Measurements from ENCODE around the gene HSD17B8. TPM values are rescaled to one million over a fixed set of nuclear protein-coding genes. Genes with fewer than 3 reads are reported as not detected.

HSD17B8 gene
- total RNA-seq: 13.4 TPM

- peak; percentile 90 for DNase-seq
Measured at GRCh38 chr6:33204415-33205190, at the start of gene HSD17B8. Gene HSD17B8, plus strand, starts transcription at chr6:33204655. Its CDS starts 14 bp downstream, at chr6:33204669.

GRCh38 chr6:33156561-33156960, 47.9 kb upstream of the HSD17B8 start:
- DNase-seq: no peak

- DNase-seq: no peak
Measured at GRCh38 chr6:33156964-33157363, 47.5 kb upstream of the HSD17B8 start.

DNA sequence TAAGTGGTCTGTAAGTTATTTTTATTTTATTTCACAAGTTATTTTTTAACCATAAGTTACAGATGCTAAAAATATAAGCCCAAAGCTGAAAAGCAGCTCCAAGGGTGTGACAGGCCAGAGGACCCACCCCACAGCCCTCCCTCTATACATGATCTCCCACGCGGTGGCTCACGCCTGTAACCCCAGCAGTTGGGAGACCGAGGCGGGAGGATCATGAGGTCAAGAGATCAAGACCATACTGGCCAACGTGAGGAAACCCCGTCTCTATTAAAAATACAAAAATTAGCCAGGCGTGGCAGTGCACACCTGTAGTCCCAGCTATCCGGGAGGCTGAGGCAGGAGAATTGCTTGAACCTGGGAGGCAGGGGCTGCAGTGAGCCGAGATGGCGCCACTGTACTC, 44.4 kb upstream of the HSD17B8 start:
- no peak for DNase-seq

- DNase-seq: no peak
Measured at GRCh38 chr6:33160728-33161344, 43.6 kb upstream of the HSD17B8 start.

GRCh38 chr6:33161354-33162331, 42.8 kb upstream of the HSD17B8 start:
- peak; percentile 45 for DNase-seq

GRCh38 chr6:33163540-33163939, 40.9 kb upstream of the HSD17B8 start:
- DNase-seq: no peak

DNA sequence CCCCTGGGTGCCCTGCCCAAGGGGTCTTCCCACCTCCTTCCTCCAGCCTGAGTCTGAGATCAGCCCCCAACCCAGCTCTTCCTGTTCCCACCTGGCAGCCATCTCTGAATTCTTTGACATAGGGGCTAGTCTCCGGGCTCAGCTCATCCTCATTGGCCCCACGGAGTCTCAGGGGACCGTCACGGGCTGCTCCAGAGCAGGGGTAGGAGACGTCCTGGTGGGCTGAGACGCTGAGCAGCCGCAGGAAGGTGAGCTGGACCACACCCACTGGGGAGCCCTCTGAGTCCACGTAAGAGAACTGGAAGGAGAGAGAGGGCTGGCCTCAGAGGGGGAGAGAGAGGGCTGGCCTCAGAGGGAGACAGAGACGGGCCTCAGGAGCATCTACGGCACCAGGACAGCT, 40.3 kb upstream of the HSD17B8 start:
- no peak for DNase-seq

DNA sequence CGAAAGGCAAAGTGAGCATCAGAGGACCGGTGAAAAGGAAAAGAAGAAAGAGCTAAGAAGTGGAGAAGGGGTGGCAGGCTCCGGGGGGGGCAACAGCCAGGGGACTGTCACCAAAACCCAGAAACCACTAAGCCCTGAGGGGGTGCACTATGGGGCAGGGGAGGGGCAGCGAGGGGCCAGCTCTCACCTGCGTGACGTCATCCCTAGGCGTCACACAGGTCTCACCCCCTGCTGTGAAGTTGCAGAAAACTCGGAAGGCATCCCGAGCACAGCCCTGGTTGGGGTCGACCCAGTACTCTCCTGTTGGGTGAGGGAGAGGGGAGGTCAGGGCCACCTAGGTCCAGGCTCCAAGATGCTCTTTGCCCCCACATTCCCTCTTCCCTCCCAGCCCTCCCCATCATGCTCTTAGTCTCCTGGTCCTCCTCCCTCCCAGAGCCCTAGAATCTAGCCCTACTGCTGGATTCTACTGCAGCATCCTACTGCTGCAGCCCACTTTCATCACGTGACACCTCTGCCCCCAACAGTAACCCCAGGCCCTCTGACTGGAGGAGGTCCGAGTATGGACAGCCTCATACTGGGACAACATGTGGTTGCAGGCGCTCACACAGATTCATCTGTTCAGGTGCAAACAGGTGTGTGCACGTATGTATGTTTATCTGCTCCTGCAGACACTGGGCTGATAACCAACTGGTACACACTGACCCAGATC, 39.6 kb upstream of the HSD17B8 start:
- DNase-seq: no peak

- DNase-seq: no peak
Measured at GRCh38 chr6:33165581-33166258, 38.7 kb upstream of the HSD17B8 start.

- DNase-seq: no peak
Measured at GRCh38 chr6:33166363-33166762, 38.1 kb upstream of the HSD17B8 start.

GRCh38 chr6:33166811-33167210, 37.6 kb upstream of the HSD17B8 start:
- DNase-seq: no peak

DNA sequence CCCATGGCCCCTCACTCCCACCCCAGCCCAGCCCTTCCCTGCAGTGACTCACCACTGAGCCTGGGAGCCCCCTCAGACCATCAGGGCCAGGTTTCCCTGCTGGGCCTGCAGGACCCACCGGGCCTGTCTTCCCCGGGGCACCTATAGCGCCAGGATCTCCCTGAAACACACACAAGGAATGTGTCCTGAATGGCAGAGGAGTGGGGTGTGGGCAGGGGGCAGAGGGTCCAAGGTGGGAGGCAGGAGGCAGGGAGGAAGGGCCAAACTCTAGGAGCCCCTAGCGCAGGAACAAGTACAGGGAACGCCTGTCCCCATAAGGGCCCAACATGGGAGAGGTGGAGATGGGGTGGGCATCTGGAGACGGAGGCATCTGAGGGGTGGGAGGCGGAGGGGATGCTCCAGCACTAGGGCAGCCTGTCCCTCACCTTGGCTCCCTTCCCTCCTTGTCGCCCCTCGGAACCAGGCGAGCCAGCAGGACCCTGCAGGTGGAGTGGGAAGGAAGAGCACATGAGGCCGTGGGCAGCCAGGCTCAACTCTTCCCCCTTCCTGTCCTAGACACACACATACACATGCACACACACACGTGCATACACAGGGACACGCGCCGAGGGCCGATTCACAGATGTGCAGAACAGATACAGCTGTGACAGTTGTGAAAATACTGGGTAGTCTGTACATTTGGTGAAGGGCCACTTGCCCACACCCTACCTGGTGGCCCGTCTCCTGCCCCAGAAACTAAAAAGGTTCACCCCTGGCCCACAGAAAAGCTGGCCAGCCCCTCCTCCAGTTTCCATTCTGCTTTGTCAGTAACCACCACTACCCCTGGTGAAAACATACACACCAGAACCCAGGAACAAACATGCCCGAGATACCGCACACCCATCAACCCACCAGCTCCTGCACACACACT, 36.8 kb upstream of the HSD17B8 start:
- DNase-seq: no peak

DNA sequence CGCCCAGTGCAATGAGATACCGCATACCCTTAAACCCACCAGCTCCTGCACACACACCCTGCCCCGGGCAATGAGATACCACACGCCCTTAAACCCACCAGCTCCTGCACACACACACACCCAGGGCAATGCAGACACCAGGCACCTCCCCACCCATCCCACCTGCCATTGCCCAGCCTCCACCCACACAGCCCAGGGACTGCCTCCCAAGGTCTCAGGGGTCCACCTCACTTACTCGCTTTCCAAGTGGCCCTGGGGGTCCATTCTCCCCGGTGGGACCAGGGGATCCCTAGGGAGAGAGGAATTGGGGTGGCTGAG, 36.2 kb upstream of the HSD17B8 start:
- DNase-seq: no peak

DNA sequence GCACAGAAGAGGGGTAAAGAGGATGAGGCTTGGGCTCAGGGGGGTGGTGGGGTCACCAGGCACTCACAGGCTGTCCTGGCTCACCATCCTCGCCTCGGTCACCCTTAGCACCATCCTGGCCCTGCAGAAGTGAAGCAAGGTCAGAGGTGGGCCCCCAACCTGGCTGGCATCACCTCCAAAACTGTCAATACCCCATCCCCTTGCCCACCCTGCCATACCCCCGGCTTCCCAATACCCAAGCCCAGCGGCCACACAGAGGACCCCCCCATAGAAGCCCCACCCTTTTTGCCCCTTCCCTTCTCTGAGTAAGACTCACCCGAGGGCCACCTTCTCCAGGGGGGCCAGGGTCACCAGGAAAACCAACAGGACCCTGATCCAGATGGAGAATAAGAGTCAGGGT, 35.8 kb upstream of the HSD17B8 start:
- DNase-seq: no peak

GRCh38 chr6:33169291-33170175, 34.9 kb upstream of the HSD17B8 start:
- DNase-seq: no peak

DNA sequence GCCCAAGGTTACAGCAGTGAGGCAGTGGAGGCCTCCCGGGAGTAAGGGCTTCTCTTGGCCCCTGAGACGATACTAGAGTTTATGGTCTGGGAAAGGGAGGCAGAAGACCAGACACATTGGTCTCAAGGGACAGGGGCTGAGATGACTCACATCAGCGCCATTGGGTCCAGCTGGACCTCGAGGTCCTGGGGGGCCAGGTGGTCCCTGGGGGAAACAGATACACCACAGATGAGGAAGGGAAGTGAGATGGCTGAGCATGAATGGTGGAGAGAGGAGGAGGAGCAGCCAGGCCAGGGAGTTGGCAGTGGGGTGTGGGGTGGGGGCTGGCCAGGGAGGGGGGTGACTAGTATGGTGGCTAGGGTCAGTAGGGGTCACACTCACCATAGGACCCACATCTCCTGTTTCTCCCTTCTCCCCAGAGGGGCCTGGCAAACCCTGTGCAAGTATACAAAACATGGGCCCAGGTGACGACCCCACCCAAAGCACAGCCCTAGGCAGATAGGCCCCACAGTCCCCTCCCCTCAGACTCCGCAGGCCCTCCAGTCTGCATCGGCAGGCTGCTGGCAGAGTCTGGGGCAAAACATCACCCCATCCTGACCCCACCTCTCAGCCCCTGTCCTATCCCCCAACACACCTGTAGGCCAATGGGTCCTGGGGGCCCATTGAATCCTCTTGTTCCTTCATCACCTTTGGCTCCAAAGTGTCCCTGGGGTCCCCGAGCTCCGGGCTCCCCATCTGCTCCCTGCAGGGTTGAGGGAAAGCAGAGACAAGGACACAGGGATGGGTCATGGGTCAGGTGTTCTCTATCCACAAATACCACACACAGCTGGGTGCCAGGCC, 34.1 kb upstream of the HSD17B8 start:
- DNase-seq: no peak

- no peak for DNase-seq
Measured at GRCh38 chr6:33171016-33171879, 33.2 kb upstream of the HSD17B8 start.

Measured in skin of body (tissue), 2 donors.